Measurements from ENCODE around the gene MST1.

The MST1 gene

DNA sequence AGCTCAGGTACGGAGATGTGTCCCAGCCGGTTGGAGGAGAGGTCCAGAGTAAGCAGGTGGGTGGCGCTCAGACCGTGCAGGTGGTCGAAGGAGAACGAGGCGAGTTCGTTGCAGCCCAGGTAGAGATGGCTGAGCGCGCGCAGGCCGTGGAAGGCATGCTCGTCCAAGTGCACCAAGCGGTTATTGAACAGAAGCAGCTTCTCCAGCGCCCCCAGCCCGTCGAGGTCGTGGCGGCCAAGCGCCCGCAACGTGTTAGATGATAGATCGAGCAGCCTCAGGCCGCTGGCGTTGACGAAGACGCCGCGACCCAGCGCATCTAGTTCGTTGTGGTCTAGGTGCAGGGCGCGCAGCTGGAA lies 29.6 kb upstream of the MST1 start:
- DNase-seq (ENCODE audit: low read depth in 1 of 2, low spot score in 1 of 2), result no peak

DNA sequence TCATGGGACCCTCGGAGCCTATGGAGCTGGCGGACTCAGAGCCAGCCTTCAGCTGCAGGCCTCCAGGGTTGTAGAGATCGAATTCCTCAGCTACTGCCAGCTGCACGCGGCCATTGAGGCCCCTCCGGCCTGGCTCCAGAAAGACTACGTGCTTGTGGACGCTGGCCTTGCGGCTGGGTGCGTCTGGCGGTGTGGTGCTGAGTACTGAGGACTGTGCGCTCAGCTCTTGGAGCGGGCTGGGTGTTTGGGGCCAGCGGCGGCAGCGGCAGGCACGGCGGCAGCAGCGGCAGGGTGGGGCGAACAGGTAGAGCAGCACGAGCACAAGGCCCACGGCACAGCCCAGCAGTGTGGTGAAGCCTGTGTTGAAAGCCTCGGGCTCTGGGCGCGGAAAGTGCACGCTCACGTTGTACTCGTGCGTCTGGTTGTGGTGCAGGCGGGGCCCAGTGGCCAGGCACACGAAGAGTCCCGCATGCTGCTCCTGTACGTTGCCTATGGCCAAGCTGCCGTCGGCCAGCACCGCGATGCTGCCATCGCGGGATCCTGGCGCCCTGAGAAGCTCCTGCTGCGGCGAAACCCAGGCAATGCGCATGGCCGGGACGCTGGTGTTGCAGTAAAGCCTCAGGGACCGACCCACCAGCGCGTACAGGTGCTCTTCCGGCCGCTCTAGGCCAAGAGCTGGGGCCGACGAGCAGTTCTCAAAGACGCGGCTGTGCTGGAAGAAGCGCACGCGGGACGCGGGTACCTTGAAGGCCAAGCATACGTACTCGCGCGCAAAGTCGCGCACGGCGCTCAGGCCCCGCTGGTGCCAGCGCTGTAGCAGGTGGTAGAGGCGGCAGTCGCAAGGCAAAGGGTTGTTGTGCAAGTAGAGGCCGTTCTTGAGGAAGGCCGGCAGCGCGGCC lies 28.9 kb upstream of the MST1 start:
- no peak for DNase-seq (ENCODE audit: low read depth in 1 of 2, low spot score in 1 of 2)

DNA sequence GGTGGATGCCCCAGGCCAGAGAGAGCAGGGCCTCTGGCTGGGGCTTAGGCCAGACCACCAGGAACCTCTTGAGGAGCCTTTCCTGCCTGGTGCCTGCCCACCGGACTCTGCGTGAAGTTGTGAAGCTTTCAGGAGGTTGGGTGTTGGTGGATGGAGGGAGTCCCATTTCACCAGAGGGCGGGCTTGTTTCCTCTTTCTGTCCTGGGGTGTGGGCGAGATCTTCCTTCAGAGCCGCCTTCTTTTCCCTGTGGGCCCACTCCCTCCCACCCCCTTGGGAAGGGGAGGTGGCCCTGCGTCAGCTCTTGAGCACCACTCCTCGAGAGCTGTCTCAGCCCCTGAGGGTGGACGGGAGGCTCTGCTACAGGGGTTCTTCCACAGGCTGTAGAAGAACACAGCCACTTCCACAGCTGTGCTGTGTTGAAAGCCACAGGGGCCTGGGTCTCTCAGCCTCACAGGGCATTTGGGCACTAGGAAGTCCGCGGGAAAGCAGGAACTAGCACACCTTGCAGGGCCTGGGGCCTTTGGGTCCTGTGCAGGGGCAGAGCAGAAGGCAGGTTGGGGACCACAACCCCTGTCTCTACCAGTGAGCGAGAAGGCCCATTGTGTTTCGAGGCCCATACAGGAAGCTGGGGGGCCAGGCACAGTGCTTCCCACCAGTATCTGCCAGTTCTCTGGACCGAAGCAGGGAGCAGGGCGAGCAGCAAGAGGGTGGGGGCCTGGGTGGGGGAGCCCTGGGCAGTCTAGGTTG lies 28.1 kb upstream of the MST1 start:
- no peak for DNase-seq (ENCODE audit: low read depth in 1 of 2, low spot score in 1 of 2)

DNA sequence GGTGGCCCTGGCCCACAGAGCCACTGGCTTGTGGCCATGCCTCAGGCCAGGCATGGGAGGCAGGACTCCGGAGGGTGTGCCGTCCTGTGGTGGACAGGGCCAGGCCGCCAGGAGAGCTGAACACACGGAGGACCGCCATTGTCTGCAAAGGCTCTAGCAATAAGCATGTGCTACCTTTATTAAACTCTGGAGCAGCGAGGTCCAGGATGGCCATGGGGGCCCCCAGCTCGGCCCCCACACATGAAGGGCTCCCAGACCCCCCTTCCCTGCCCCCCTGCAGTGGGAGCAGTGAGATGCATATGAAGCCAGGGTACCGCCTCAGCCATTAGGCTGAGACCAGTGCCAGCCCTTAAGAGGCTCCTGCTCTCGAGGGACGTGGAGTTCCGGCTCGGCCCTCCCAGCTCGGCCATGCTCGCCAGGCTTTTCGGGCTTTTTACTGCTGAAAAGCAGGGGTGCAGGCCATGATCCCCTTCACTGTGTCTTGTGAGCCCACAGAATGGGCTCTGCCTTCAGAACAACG lies 27.5 kb upstream of the MST1 start:
- DNase-seq (ENCODE audit: low read depth in 1 of 2, low spot score in 1 of 2), result no peak

DNA sequence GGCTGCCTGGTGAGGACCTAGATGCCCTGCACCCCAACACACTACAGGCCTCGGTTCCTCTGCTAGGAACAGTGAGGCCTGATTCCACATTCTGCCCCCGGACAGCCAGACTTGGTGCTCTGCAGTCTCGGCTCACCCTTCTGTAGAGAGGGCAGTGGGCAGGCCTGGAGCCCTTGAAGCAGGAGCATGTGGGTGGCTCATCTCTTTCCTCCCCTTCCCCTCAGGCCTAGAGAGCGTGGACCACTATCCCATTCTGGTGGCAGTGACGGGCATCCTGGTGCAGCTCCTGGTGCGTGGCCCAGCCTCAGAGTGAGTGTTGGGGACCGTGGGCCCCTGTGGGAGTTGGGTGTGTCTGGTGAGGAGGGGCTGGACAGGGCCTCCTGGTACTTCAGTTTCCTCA lies 26.9 kb upstream of the MST1 start:
- DNase-seq (ENCODE audit: low read depth in 1 of 2, low spot score in 1 of 2), result no peak

DNA sequence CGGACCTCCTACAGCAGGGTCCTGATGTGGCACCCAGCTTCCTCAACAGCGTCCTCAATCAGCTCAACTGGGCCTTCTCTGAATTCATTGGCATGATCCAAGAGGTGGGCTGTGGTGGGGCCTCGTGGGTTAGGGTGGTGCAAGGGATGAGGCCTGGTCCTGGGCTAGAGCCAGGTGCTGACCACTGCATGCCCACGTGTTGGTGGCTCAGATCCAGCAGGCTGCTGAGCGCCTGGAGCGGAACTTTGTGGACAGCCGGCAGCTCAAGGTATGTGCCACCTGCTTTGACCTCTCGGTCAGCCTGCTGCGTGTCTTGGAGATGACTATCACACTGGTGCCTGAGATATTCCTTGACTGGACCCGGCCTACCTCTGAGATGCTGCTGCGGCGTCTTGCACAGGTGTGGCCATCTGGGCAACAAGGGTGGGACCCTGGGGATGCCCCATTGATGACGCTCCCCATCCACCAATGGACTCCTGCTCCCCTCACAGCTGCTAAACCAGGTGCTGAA lies 26.4 kb upstream of the MST1 start:
- DNase-seq (ENCODE audit: low read depth in 1 of 2, low spot score in 1 of 2), result no peak

DNA sequence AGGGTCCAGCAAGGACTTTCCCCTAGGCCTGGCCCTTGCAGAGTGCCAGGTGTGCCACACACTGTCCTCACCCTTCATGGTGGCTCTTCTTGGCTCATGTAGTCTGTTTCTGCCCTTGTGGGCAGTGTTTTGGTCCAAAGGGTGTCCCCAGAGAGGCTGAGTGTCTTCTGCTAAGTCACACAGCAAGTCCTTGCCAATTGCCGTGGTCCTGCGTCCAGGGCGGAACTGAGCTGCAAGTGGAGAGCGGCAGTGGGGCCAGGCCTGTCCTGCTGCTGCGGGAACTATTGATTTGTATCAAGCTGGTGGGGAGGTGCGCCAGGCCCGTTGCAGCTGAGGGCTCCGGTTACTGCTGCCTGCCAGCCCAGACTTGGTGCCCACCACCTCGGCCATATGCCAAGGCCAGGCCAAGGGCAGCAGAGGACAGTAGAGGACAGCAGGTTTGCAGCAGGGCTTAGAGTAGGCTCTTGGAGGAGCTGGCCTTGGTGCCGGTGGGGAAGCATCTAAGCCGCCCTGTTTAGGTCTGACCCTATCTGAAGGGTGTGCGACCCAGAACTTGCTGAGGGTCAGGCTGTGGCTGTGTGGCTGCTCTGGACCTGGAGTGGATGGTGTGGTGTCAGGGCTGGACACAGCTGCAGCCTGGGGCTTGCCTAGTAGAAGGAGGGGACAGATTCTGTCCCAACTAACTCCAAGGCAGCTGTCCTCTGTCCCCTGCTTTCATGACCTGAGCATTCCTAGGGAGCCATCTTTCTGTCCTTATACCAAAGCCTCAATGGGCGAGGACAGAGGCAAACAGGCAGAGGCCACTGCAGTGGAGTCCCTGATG lies 25.7 kb upstream of the MST1 start:
- no peak for DNase-seq (ENCODE audit: low read depth in 1 of 2, low spot score in 1 of 2)

DNA sequence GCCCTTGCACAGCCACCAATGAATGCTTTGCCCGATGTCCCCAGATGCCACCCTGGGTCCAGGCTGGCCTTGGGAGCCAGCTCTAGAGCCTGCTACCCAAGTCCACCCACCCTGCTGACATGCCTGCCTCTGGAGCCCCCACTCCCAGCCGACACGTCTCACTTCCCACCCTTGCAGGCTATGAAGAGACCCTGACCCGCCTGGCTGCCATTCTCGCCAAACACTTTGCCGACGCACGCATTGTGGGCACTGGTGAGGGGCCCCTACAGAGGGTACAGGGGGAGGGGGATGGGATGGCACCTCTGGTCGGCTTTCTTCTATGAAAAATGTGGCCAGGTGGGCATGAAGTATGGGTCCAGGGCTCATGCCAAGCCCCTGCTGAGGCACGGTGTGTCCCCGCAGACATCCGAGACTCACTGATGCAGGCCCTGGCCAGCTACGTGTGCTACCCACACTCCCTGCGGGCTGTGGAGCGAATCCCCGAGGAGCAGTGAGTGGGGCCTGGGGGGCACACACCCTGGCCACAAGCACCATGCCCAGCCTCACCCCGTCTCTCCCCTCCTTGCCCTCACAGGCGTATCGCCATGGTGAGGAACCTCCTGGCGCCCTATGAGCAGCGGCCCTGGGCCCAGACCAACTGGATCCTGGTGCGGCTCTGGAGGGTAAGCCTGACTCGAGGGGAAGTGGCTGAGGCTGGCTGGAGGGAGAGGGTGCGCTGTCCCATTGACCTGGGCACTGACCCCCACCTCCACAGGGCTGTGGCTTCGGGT lies 24.2 kb upstream of the MST1 start:
- no peak for DNase-seq (ENCODE audit: low read depth in 1 of 2, low spot score in 1 of 2)

DNA sequence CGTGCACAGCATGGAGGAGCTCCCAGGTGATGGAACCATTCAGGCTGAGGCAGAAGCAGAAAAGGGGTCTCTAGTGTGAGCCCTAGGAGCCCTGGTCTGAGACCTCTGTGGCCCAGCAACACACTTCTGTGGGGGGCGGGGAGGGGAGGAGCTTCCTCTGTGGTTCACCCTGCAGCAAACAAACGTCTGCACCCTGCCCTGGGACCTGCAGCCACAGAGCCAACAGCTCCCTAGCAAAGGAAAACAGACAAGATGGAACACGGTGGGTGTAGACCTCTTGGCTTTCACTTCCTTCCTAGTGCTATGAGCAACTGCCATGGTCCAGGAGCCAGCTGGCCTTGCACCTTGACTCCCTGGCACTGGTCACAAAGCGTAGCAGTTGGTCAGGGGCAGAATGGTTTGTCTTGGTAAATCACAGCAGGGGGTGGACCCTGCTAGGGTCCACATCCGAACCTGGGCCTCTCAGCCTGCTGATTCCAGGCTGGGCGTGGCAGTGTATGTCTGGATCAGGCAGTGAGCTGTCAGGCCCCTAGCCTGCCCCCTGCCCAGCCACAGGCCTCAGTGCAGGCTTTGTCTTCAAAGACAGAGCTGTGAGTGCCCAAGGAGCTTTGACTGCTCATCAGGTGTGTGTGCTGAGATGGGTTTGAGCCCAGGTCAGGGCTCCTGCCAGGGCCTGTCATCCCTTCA lies 23.5 kb upstream of the MST1 start:
- no peak for DNase-seq (ENCODE audit: low read depth in 1 of 2, low spot score in 1 of 2)

DNA sequence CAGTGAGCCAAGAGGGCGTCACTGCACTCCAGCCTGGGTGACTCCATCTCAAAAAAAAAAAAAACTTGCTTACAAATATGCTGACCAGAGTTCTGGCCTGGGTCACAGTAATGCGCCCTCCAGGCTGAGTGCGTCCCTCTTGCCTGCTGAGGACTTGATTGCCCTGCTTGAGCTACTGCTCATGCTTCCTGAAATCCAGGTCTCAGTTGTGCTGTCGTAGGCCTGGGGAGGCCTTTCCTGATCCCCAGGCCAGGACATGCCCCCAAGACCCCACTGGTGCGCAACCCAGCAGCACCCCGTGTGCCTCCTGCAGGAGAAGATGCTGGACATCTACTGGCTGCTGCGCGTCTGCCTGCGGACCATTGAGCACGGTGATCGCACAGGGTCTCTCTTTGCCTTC lies 22.9 kb upstream of the MST1 start:
- DNase-seq (ENCODE audit: low read depth in 1 of 2, low spot score in 1 of 2), result no peak

DNA sequence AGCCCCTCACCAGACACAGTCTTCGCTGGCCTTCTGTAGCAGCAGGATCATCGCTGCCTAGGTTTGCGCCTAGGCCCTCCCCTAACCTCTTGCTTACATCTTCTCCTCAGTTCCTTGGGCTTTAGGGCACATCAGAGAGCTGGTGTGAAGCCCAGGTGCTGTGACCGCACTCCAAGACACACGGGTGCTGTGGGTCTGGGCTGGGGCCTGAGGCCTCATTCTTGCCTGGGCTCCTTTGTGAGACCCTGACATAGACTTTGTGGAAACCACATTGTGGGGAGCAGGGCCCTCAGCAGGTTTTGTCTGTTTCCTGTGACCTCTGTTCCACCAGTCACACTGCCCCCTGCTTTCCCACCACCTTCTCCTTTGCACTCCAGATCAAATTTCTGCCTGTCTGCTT lies 22.2 kb upstream of the MST1 start:
- no peak for DNase-seq (ENCODE audit: low read depth in 1 of 2, low spot score in 1 of 2)

DNA sequence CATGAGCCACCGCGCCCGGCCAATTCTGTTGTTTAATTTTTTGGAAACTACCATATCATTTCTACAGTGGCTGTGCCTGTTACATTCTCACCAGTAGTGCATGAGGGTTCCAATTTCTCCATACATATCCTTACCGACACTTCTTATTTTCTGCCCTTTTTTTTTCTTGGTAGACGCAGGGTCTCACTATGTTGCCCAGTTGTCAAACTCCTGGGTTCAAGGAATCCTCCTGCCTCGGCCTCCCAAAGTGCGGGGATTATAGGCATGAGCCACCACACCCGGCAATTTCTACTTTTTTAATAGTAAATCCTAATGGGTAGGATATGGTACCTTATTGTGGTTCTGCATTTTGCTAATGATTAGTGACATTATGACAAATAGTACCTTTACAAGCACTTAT lies 20.6 kb upstream of the MST1 start:
- no peak for DNase-seq (ENCODE audit: low read depth in 1 of 2, low spot score in 1 of 2)

DNA sequence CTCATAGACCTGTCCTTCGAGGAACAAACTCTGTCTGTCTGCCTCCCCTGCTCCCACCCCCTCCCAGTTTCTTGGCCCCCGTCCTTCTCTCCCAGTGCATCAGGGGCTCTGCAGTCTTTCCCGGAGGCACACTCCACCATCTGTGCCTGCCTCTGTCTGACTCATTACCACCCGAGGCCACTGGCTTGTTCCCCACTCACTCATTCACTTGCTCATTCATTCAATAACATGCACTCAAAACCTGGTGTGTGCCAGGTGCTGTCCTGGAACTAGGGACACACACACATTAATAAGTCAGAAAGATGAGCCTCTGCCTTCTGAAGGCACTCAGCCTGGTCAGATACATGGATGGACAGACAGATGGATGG lies 17.8 kb upstream of the MST1 start:
- DNase-seq (ENCODE audit: low read depth in 1 of 2, low spot score in 1 of 2), result no peak

DNA sequence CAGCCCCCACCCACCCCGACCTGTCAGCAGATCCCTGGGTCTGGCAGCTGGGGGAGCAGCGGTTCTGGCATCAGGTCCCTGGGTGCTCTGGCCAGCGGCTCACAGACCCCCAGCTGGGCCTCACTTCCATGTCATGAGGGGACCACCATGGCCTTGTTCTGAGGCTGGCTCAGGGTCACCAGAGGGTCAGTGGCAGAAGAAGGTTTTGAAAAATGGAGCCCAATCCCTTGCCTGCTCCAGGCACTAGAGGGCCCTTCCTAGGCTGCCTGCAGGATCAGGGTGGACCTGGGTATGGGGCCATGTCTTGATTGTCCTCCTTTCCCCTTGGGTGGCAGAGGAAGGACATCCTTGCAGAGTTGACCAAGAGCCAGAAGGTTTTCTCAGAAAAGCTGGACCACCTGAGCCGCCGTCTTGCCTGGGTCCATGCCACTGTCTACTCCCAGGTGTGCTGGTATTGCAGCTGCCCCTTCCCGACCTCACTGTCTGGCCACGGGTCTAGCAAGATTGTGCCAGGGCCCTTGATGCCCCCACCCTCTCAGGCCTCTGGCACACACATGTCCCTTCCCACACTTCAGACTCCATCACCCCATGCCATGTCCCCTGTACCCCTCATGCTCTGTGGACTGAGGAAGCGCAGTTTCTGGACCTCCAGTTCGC lies 17.3 kb upstream of the MST1 start:
- no peak for DNase-seq (ENCODE audit: low read depth in 1 of 2, low spot score in 1 of 2)

DNA sequence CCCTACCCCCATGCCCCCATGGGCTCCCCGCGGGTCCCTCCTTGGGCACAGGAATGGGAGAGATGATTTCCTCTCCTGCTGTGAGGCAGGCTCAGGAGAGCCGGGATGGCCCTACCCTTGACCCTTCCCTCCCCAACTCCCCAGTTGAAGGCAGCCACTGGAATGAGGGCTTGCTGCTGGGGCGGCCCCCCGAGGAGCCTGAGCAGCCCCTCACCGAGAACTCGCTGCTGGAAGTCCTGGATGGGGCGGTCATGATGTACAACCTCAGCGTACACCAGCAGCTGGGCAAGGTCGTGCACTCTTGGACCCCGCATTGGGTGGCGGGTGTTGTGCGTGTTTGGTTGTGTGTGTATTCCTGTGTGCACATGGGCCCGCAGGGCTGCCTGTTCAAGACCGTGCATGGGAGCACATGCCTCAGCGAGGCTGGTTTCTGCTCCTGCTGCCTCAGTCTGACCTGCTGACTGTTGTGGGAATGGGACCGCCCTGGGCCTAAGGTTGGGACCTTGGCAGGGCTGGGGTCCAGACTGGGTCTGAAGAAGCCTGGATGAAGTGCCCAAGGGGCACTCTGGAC lies 16.2 kb upstream of the MST1 start:
- DNase-seq (ENCODE audit: low read depth in 1 of 2, low spot score in 1 of 2), result no peak

DNA sequence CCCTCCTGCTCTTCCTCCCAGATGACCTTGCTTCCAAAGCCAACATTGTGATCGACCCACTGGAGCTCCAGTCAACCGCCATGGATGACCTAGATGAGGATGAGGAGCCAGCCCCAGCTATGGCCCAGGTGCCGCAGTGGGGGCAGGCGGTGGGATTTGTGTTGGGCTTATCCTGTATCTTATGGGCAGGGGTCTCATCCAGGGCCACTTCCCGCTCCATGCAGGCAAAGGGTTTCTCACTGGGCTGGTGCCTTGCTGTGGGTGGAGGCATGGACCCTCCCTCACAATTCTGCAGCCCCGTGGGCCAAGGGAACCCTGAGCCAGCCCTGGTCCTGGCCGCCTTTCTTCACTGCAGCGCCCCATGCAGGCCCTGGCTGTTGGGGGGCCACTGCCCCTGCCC lies 15.4 kb upstream of the MST1 start:
- no peak for DNase-seq (ENCODE audit: low read depth in 1 of 2, low spot score in 1 of 2)

DNA sequence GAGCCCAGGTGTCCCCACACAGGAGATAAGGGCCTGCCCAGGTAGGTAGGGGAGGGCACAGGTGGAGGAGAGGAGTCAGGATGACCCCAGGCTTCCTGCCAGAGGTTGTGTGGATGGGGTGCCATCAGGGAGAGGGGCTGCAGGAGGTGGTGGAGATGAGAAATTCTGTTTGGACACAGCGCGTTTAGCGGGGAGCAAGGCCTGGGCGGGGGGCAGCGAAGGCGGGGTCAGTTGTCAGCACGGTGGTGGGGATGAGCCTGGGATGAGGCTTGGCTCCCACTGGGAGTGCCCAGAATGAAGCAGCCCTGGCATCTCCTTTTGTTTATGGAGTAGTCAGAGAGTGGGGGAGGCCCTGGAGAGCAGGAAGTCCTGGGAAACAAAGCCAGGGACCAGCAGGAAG lies 14.7 kb upstream of the MST1 start:
- no peak for DNase-seq (ENCODE audit: low read depth in 1 of 2, low spot score in 1 of 2)

DNA sequence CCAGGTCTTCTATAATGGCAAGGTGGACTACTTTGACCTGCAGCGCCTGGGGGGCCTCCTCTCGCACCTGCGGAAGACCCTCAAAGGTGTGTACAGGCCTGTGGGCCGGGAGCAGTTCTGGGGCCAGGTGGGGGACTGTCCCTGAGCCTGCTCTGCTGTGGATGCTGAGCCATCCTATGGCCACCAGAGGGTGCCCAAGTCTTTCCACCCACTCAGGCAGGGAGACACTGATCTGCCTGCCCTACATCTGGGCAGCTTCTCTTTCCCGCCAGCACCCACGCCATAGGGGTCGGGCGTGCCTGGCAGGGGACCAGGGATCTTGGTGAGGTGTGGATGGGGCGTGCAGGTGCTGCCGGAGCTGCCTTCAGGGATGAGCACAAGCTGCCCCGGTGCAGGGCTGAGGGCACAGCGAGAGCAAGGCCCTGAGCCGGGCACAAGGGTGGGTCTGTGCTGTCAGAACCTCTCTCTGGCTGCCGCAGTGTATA lies 14.2 kb upstream of the MST1 start:
- peak in 1 of 2 donors; percentile 54 for DNase-seq (ENCODE audit: low read depth in 1 of 2, low spot score in 1 of 2)

DNA sequence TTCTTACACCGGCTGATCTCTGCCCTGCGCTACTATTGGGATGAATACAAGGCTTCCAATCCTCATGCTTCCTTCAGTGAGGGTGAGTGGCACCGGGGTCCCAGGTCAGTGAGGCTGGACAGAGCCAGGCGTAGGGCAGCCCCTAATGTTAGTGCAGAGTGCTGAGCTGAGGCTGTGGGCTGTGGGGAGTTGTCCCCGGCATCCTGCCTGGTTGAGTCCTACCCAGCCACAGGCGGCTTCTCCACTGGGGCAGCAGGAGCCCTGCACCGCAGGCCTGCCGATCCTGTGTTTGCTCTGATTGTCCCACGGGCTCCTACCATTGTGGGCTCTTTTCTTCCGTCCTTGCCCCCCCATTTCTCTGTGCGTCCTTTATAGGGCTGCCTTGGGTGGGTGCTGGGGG lies 13.4 kb upstream of the MST1 start:
- DNase-seq (ENCODE audit: low read depth in 1 of 2, low spot score in 1 of 2), result no peak
